Ramos (cell line): Measurements from ENCODE around the gene MSANTD1.

ENCODE experiments used
- in situ Hi-C: fragments of 300-500 bp; cut with MboI; formaldehyde crosslinking; loops from one replicate; pipeline ENCODE4 v1.14.3; 2022; ENCODE audit warnings: low sequenced_read_pairs; ENCODE audit not compliant: unreplicated experiment

MSANTD1 gene

DNA sequence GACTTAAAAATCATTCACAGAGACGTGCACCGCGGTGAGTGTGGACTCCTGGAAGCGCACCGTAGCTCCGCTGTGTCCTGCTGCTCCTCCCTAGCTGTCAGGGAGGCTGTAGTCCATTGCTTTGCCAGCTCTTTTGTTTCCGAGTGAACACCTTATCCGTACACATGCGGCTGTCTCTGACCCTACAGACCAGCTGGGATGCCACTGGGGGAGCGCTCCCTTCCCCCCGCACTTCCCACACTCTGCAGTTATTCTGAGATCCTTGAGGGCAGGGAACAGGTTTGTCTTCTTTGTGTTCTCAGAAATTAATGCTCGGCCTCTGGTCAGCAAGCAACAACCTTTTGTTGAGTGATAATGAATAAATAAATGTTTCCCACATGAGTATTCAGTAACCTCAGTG is 33.7 kb upstream of the MSANTD1 start:
- in situ Hi-C loops: no loop called here

DNA sequence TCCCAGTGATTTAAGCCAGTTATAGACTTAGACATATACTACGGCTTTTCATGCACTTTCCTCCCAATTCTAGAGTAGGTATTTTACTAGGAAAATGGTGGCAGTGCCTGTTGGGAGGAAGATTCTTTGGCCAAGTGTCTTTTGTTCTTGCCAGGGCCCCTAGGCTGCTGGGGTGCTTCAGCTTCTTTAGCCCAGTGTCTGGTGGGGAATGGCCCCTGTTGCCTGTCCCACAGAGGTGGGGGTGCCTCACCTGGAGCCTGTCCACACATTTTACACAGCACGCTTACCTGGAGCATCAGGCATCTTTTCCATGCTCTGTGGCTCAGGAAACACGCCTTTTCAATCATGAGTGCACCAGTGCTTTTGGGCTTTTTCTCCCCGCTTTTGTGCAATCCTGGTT is 33.2 kb upstream of the MSANTD1 start:
- in situ Hi-C loops: no loop called here

DNA sequence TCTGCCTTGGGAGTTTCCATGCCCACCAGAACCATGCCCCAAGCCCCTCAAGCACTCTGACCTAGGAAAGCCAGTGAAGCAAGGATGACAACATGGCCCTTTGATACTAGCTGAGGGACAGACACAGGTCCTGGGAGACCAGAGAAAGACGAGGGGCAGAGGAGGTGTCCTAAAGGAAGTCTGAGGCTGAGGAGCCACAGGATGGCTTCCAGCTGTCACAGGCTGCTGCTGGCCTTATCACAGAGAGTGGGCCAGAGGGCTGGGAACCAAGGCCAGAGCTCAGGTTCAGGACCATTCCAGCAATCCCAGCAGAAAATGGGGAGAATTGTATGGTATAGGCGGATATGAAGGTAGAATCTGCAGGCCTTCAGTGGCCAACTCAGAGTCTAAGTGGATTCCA is 31.7 kb upstream of the MSANTD1 start:
- in situ Hi-C loops: no loop called here

DNA sequence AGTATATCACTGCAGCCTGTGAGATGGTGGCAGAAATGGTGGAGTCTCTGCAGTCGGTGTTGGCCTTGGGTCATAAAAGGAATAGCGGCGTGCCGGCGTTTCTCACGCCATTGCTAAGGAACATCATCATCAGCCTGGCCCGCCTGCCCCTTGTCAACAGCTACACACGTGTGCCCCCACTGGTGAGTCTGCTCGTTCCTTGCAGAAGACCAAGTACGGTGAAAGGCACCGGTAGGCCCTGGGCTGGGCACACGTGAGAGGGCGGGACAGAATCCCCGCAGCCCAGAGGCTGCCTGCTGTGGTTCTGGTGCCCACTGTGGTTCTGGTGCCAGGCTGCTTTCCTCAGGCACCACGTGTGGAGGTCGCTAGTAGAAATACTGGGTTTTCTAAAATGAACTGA is 31.2 kb upstream of the MSANTD1 start:
- in situ Hi-C loops: no loop called here

DNA sequence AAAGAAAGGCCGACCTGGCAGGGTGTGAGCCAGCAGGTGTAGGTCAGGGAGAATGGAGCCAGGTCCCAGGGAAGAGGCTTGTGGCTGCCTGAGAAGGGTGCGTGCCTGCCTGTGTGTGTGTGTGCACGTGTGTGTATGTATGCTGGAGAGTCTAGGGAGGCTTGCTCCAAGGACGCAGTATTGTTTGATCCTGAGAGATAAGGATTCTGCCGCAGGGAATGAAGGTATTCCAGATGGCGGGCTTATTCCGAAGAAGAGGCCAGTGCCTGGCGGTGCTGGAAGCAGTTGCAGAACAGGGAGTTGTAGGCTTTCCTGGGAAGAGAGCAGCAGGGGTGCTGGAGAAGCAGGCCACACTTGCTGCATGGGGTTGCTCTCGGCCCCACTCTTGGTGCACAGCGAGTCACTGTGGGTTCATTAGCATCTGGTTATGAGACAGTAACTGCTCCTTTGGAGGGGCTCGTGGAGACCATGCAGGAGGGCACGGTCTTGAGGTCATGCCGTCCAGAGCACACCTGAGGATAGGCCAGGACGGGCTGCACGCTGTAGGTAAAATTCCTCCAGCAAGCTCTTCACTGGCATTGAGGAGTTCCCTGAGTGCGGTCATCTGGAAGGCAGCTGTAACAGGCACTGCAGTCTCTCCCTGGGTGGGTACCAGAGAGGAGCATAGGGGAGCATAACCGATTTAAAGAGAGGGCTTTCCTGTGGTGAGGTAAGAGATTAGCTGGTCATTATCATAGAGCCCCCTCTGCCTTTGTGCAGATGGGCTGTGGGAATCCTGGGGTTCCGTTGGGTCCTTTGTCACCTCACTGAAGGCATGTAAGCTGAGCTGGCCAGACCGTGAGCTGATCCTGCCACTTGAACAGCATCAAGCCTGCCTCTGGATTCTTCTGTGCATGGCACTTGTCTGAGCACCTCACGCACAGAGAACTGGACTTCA is 29.9 kb upstream of the MSANTD1 start:
- in situ Hi-C loops: no loop called here

DNA sequence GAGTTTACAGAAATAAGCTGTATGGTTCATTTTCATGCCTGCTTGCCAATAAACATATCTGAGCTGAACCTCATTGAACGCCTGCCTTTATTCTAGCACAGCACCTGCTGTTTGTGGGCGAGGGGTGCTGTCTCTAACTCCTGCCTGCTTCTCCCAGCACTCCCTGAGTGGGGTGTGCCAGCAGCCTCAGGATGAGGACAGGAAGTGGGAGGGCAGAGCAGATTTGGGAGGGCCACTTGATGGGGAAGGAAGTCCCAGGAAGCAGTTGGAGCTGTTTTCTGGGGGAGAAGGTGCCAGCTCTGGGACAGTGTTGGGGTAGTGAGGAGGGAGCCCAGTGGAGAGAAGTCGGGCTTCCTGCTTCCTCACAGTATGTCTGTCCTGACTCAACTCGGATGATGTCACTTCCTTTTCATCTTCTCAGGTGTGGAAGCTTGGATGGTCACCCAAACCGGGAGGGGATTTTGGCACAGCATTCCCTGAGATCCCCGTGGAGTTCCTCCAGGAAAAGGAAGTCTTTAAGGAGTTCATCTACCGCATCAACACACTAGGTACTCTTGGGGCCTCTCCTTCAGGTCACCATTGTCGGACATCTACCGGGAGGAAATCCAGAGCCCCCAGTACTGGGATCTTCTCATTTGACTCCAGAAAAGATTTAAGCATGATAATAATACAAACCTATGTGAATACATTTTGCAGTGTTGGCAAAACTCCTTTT is 29.0 kb upstream of the MSANTD1 start:
- in situ Hi-C loops: no loop called here

DNA sequence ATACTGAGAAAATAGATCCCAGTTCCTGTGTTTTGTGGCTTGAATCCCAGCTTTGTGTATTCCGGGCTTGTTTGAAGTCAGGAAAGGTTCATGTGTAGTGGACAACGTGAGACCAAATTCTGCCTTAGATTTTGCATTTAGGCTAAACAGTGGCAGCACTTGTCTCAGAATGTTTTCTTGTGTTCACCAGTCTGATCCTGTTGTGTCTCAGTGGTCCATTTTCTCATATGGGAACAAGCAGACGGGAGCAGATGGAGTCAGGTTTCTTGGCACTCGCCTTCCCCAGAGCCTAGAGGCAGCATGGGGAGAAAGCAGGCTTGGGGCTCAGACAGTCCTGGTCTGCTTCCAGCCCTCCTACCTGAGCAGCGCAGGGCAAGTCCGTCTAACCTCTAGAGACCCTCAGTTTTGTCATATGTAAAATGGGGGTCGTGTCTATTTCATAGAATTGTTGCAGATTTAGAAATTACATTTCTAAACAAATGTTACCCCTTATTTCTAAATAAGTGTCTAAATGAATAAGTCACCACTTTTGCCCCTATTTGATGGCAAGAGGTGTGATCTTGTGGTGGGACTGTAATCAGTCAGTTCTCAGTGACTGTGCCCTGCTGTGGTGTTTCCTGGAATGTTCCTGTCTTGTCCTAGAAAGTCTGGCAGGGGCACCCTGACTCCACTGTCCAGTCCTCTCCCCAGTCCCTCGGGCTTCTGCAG is 28.3 kb upstream of the MSANTD1 start:
- in situ Hi-C loops: no loop called here

DNA sequence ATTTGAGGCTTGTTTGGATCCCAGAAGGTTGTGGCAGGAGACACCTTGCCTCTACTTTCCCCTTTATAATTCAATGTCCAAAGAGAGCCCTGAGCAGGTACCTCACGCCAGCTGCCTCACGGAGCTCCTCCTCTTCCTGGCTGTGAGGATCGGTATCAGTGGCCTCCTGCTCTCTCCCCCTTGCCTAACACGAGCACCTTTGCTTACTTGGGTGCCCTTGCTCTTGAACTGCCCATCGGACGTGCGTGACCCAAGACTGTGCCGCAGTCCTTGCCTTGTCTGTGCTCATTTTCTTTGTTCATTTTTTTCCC is 27.8 kb upstream of the MSANTD1 start:
- in situ Hi-C loops: no loop called here

DNA sequence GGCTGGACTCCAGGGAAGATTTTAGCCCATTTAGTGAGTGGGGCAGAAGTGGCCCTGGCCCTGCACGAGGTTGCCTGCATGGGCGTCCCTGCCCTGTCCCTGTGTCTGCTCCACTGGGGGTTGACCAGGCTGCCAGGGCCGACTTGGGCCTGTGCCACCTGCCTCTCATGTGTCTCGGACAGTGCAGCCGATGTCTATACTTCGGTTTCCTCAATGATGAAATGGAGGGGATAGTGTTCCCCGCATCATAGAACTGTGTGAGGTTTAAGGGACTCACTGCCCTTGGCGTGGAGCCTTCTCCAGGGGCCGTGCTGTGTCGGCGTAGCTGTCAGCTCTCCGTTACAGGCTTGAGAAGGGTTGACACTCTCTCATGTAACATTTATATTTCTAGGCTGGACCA is 27.0 kb upstream of the MSANTD1 start:
- in situ Hi-C loops: no loop called here

DNA sequence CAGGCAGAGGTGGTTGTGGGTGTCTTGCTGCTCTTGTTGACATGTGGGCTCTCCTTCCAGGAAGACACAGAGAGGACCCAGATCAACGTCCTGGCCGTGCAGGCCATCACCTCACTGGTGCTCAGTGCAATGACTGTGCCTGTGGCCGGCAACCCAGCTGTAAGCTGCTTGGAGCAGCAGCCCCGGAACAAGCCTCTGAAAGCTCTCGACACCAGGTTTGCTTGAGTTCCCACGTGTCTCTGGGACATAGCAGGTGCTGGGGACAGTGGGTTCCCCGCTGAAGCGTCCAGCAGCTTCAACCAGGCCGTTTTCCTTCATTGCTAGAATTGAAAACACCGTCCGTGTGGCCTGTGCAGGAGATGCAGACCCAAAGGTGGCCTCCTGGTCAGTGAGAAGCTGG is 25.6 kb upstream of the MSANTD1 start:
- in situ Hi-C loops: no loop called here

DNA sequence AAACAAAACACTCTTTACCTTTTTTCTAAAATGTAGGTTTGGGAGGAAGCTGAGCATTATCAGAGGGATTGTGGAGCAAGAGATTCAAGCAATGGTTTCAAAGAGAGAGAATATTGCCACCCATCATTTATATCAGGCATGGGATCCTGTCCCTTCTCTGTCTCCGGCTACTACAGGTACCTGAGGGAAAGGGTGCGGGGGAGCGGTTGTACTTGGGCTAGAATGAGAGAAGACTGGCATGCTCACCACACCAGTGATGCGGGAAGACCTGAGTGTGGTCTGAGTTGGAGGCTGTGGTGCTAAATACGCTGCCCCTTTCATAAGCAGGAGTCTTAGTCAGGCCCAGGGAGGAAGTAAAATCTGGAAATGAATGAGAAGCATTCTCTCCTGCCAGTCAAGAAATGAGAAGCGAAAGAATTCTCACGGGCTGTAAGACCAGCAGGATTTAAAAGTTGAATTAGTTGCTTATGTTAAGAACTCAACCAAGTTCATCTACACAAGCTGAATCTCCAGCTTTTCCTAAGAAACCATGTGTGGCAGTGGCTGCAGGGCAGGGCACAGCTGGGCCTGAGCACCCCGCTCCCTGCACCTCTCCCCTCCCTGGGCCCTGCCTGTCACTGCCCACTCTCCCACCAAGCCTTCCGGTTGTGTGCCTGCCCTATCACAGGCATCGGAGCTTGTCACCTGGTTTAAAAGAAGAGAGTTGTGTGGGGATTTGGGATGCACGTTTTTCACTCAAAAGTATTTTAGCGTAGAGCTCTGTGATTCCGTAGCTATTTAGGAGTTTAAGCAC is 24.8 kb upstream of the MSANTD1 start:
- in situ Hi-C loops: no loop called here

DNA sequence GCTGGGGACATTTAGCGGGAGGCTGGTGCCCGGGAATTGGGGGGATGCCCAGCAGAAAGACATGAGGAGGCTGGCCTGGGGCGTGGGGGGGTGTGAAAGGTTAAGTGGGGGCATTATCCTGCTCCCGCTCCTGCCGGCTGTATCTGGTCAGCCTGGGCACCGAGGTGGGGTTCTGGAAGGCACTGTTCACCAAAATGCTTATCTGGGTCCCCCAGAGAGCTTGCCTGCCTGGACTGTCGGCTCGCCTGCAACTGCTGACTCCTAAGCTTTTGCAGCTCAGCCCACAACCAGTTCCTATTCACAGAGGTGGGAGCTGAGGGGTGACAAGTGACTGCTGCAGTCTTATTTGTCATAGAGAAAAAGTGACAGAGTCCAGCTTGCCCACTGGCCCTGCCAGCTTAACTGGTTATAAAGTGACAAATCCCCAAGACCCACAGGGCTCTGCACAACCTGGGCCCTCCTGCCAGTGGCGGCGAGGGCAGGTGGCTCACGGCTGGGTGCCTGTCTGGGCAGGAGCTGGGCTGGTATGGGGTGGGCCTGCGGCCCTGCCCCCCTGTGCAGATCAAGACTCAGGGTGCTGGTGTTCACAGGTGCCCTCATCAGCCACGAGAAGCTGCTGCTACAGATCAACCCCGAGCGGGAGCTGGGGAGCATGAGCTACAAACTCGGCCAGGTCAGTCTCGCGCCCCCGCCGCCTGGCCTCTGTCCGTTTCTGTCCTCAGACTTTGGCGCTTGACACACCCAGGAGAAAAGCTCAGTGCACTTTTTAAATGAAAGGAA is 23.7 kb upstream of the MSANTD1 start:
- in situ Hi-C loops: no loop called here

DNA sequence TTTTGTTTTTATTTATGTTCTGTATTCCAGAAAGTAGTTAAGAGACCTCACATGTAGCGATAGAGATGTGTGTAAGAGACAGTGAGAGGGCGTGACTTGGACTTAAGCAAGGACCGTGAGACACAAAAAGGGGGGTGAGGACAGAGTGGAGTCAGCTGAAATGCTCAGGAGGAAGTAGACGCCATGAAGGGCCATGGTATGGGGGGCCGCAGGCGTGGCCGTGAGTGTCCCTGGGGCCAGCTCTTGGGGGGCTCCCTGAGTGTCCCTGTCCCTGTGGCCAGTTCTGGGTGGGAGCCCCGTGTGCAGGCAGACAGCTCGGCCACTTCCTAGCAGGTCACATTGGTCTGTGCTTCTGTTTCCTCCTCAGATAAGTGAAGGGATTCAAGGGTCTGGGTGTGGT is 23.0 kb upstream of the MSANTD1 start:
- in situ Hi-C loops: no loop called here

DNA sequence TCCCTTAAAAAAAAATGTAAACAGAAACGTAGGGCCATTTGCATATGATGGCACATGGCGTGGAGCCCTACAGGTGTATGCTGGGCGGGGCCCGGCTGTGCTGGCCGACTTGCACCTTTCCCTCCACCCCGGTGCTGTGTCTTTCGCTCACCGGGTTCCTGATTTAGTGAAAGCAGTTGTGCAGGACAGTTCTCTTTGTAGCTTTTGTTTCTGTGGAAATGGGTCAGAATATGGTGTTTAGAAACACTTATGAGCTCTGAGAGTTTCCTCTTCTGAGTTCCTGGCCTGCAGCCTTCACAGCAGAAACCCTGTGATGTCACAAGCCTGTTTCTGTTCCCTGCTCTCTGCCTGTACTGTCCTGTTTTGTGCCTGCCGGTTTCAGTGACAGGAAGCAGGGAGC is 22.5 kb upstream of the MSANTD1 start:
- in situ Hi-C loops: no loop called here

DNA sequence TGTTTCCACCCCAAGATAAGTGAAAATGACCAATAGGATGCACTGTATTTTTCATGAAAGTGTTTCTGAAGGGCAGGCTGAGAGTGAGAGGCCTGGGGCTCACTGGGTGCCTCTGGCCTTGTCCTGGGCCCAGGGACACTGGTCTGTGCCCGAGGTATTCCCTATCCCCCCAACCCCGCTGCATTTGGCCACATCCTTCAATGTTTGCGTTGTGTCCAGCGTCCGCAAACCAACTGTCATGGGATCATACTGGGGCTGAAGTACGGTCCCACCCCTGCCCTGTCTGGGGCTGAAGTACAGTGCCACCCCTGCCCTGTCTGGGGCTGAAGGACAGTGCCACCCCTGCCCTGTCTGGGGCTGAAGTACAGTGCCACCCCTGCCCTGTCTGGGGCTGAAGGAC is 22.0 kb upstream of the MSANTD1 start:
- in situ Hi-C loops: no loop called here

DNA sequence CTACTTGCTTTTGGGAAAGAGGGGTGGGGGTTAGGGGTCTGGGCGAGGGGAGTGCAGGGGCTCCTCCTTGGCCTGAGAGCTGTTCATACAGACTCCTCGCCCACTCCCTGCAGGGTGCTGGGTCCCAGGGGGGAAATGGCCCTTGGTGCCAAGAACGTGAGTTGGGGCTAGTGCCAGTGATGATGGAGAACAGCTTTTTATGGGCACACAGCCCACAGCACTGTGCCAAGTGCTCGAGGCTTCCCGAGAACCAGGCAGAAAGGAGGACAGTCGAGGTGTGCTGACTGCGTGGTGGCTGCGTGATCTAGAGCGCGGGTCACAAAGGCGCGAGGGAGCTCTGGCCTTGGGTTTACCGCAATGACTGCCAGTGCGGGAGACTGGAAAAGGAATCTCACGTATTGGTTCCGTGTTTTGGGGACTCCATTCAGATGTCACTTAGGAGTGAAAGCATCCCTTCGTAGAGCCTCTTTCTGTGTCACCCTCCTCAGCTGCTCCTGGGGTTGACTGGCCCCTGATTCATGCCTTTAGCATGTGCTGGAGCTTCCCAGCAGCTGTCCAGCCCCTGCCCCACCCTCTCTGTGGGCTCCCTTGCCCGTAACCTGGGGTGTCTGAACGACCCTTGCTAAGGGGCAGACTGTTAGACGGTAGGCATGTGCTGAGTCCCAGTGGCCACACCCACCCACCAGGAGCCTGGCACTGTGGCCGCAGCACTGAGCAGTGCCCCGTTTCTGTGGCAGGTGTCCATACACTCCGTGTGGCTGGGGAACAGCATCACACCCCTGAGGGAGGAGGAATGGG is 20.9 kb upstream of the MSANTD1 start:
- in situ Hi-C loops: no loop called here

DNA sequence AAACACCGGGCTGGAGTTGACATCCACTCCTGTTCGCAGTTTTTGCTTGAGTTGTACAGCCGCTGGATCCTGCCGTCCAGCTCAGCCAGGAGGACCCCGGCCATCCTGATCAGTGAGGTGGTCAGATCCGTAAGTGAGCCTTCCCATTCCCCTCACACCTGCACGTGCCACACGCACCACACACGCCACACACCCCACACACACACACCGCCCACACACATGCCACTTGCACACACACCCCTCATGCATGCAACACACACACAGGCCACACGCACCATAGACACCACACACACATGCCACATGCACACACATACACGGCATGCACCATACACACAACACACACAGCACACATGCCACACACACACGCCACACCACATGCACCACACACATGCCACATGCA is 20.1 kb upstream of the MSANTD1 start:
- in situ Hi-C loops: no loop called here

DNA sequence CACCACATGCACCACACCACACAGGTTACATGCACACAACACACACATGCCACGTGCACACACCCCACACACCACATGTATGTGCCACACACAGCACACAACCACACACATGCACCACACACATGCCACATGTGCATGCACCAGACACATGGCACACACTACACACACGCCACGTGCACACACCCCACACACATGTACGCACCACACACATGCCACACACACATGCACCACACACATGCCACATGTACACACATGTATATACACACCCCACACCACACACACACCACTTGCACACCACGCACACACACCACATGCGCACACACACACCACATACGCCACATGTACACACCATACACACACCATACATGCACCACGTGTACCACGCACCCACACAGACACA is 19.6 kb upstream of the MSANTD1 start:
- in situ Hi-C loops: no loop called here

DNA sequence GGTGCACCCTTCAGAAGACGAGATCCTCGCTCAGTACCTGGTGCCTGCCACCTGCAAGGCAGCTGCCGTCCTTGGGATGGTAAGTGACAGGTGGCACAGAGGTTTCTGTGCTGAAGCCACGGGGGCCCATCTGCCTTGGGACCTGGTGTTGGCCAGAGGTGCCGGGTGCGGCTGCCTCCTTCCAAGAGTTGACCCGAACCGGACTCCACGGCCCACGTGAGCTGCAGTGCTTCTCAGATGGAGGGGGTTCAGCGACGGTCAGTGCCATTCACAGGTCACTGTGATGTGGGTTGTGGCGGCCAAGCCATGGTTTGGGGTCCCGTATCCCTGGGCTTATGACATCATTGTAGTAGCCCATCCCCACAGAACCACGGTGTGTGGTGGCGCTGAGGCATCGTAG is 19.0 kb upstream of the MSANTD1 start:
- in situ Hi-C loops: no loop called here
